Activated T-cell treated with anti-CD3 and anti-CD28 coated beads, Interleukin-2, amount 50 U/mL, for 4 hours (primary cell): ENCODE data around the gene CNOT1. TPM values are rescaled to one million over a fixed set of nuclear protein-coding genes. Genes with fewer than 3 reads are reported as not detected.
"Not testable (repeated sequence)": the region's sequence is repeated elsewhere in the genome, so short reads cannot be mapped to it uniquely, and the experiment has no call there.

Experiments
- ATAC-seq, 2 donors: fragments of 200-7000 bp; cut with Tn5 transposase; one replicate each; pipeline ENCODE4 v1.10.0; 2021
- DNase-seq: peaks from one replicate; pipeline ENCODE4 v3.0.0-alpha.2; 2020
- H3K27me3 Mint-ChIP-seq: one replicate; pipeline ENCODE4 v1.8.0; 2021; ENCODE audit warnings: low read depth, mixed read lengths
- H3K36me3 Mint-ChIP-seq: one replicate; pipeline ENCODE4 v1.8.0; 2022; ENCODE audit warnings: mixed read lengths; ENCODE audit not compliant: insufficient read depth
- H3K4me1 Mint-ChIP-seq: one replicate; pipeline ENCODE4 v1.8.0; 2021; ENCODE audit warnings: low read depth, mixed read lengths
- H3K4me3 Mint-ChIP-seq: one replicate; pipeline ENCODE4 v1.8.0; 2021; ENCODE audit warnings: mild to moderate bottlenecking, moderate library complexity, mixed read lengths
- H3K9me3 Mint-ChIP-seq: one replicate; pipeline ENCODE4 v1.8.0; 2021; ENCODE audit warnings: mixed read lengths
- total RNA-seq, 3 donors: library from RNA; stranded (reverse); gene quantifications; one replicate each; pipeline ENCODE4 v1.2.1, GENCODE V29; 2021

Gene CNOT1
- total RNA-seq, 3 donors from 2014 or later = 235 to 253 (median 249) TPM

- not testable (repeated sequence) for H3K4me3 Mint-ChIP-seq, ATAC-seq, H3K27me3 Mint-ChIP-seq, H3K36me3 Mint-ChIP-seq, H3K4me1 Mint-ChIP-seq, DNase-seq, H3K9me3 Mint-ChIP-seq
These were observed 139.1 kb downstream of the CNOT1 start for GRCh38 chr16:58490539-58490938.

GRCh38 chr16:58490065-58490464 is 139.6 kb downstream of the CNOT1 start:
- H3K36me3 Mint-ChIP-seq = no peaks in the 10 kb centered on the region
- no peaks in the 10 kb centered on the region for H3K9me3 Mint-ChIP-seq
- no peaks in the 10 kb centered on the region for H3K4me1 Mint-ChIP-seq
- H3K27me3 Mint-ChIP-seq = peaks cover 5% of the 10 kb centered on the region
- ATAC-seq (no peak), DNase-seq (no peak)
- H3K4me3 Mint-ChIP-seq = no peak overlapping the region

GRCh38 chr16:58488531-58488930 is 141.1 kb downstream of the CNOT1 start:
- Mint-ChIP-seq H3K36me3 (no peaks in the 10 kb centered on the region), H3K9me3 (no peaks in the 10 kb centered on the region), H3K27me3 (peaks cover 5% of the 10 kb centered on the region), H3K4me1 (no peaks in the 10 kb centered on the region), H3K4me3 (no peak overlapping the region)
- DNase-seq (no peak), ATAC-seq (no peak)

- peak; percentile 69 for DNase-seq
- H3K4me1 Mint-ChIP-seq = no peaks in the 10 kb centered on the region
- no peak overlapping the region for H3K4me3 Mint-ChIP-seq
- peaks cover 3% of the 10 kb centered on the region for H3K27me3 Mint-ChIP-seq
- no peaks in the 10 kb centered on the region for H3K9me3 Mint-ChIP-seq
- no peaks in the 10 kb centered on the region for H3K36me3 Mint-ChIP-seq
- ATAC-seq = peak; percentile 89 to 95
These were observed 141.9 kb downstream of the CNOT1 start for GRCh38 chr16:58487566-58488351.

- peaks cover 7% of the 10 kb centered on the region for H3K27me3 Mint-ChIP-seq
- H3K4me1 Mint-ChIP-seq = no peaks in the 10 kb centered on the region
- H3K9me3 Mint-ChIP-seq = no peaks in the 10 kb centered on the region
- no peak overlapping the region for H3K4me3 Mint-ChIP-seq
- no peak for ATAC-seq
- DNase-seq = no peak
- no peaks in the 10 kb centered on the region for H3K36me3 Mint-ChIP-seq
These were observed 144.3 kb downstream of the CNOT1 start for GRCh38 chr16:58485184-58485887.

- no peaks in the 10 kb centered on the region for H3K9me3 Mint-ChIP-seq
- no peaks in the 10 kb centered on the region for H3K4me1 Mint-ChIP-seq
- no peaks in the 10 kb centered on the region for H3K36me3 Mint-ChIP-seq
- DNase-seq (no peak), ATAC-seq (no peak)
- H3K4me3 Mint-ChIP-seq = no peak overlapping the region
- peaks cover 5% of the 10 kb centered on the region for H3K27me3 Mint-ChIP-seq
These were observed 147.7 kb downstream of the CNOT1 start for GRCh38 chr16:58481931-58482330.

GRCh38 chr16:58481226-58481869 is 148.3 kb downstream of the CNOT1 start:
- H3K4me1 Mint-ChIP-seq = no peaks in the 10 kb centered on the region
- H3K4me3 Mint-ChIP-seq = no peak overlapping the region
- ATAC-seq (no peak), DNase-seq (no peak)
- no peaks in the 10 kb centered on the region for H3K36me3 Mint-ChIP-seq
- no peaks in the 10 kb centered on the region for H3K9me3 Mint-ChIP-seq
- H3K27me3 Mint-ChIP-seq = peaks cover 6% of the 10 kb centered on the region

- no peak overlapping the region for H3K4me3 Mint-ChIP-seq
- H3K27me3 Mint-ChIP-seq = peaks cover 7% of the 10 kb centered on the region
- H3K36me3 Mint-ChIP-seq = no peaks in the 10 kb centered on the region
- H3K4me1 Mint-ChIP-seq = no peaks in the 10 kb centered on the region
- H3K9me3 Mint-ChIP-seq = no peaks in the 10 kb centered on the region
- DNase-seq = no peak
- no peak for ATAC-seq
These were observed 151.2 kb downstream of the CNOT1 start for GRCh38 chr16:58478427-58478826.

GRCh38 chr16:58476791-58477190 is 152.8 kb downstream of the CNOT1 start:
- Mint-ChIP-seq H3K36me3 (no peaks in the 10 kb centered on the region), H3K27me3 (peaks cover 7% of the 10 kb centered on the region), H3K9me3 (no peaks in the 10 kb centered on the region), H3K4me1 (no peaks in the 10 kb centered on the region), H3K4me3 (no peak overlapping the region)
- DNase-seq = no peak
- ATAC-seq = no peak

- no peaks in the 10 kb centered on the region for H3K36me3 Mint-ChIP-seq
- no peak overlapping the region for H3K4me3 Mint-ChIP-seq
- peaks cover 1% of the 10 kb centered on the region for H3K27me3 Mint-ChIP-seq
- H3K9me3 Mint-ChIP-seq = no peaks in the 10 kb centered on the region
- DNase-seq = no peak
- ATAC-seq = no peak
- no peaks in the 10 kb centered on the region for H3K4me1 Mint-ChIP-seq
These were observed 154.5 kb downstream of the CNOT1 start for GRCh38 chr16:58475091-58475619.

- H3K4me3 Mint-ChIP-seq = no peak overlapping the region
- DNase-seq = no peak
- H3K4me1 Mint-ChIP-seq = no peaks in the 10 kb centered on the region
- H3K36me3 Mint-ChIP-seq = no peaks in the 10 kb centered on the region
- no peak for ATAC-seq
- H3K9me3 Mint-ChIP-seq = no peaks in the 10 kb centered on the region
- H3K27me3 Mint-ChIP-seq = peaks cover 3% of the 10 kb centered on the region
These were observed 155.3 kb downstream of the CNOT1 start for GRCh38 chr16:58474296-58474695.

GRCh38 chr16:58472827-58473226 is 156.8 kb downstream of the CNOT1 start:
- no peak overlapping the region for H3K4me3 Mint-ChIP-seq
- H3K27me3 Mint-ChIP-seq = peaks cover 17% of the 10 kb centered on the region
- ATAC-seq (no peak), DNase-seq (no peak)
- H3K9me3 Mint-ChIP-seq = no peaks in the 10 kb centered on the region
- no peaks in the 10 kb centered on the region for H3K36me3 Mint-ChIP-seq
- no peaks in the 10 kb centered on the region for H3K4me1 Mint-ChIP-seq

GRCh38 chr16:58472266-58472665 is 157.4 kb downstream of the CNOT1 start:
- no peaks in the 10 kb centered on the region for H3K9me3 Mint-ChIP-seq
- no peak for ATAC-seq
- no peak overlapping the region for H3K4me3 Mint-ChIP-seq

GRCh38 chr16:58471209-58471975 is 158.2 kb downstream of the CNOT1 start:
- no peaks in the 10 kb centered on the region for H3K4me1 Mint-ChIP-seq
- DNase-seq (no peak), ATAC-seq (no peak)
- H3K9me3 Mint-ChIP-seq = no peaks in the 10 kb centered on the region
- H3K27me3 Mint-ChIP-seq = peaks cover 32% of the 10 kb centered on the region
- no peaks in the 10 kb centered on the region for H3K36me3 Mint-ChIP-seq
- H3K4me3 Mint-ChIP-seq = no peak overlapping the region

More at GRCh38 chr16:58472266-58472665, 157.4 kb downstream of the CNOT1 start:
- H3K4me1 Mint-ChIP-seq = no peaks in the 10 kb centered on the region
- no peak for DNase-seq
- peaks cover 23% of the 10 kb centered on the region for H3K27me3 Mint-ChIP-seq
- H3K36me3 Mint-ChIP-seq = no peaks in the 10 kb centered on the region
